NCI-H526 (cell line): ENCODE results near the gene CEP97.

ENCODE experiments used
- DNase-seq, 2 experiments: peaks; one replicate each; lab custom pipeline; 2025; lab: John Stamatoyannopoulos, UW

Gene CEP97

GRCh38 chr3:101778385-101779046, 54.1 kb downstream of the CEP97 start:
- DNase-seq = no peak

GRCh38 chr3:101779047-101779821, 54.8 kb downstream of the CEP97 start, which contains the start of gene NXPE3:
Gene NXPE3, plus strand, starts transcription at chr3:101779211. Its CDS starts 6,386 bp downstream, at chr3:101785597.
- peak; percentile 70 to 89 for DNase-seq

GRCh38 chr3:101779822-101780381, 55.5 kb downstream of the CEP97 start:
- no peak for DNase-seq

- DNase-seq = no peak
These were observed 56.2 kb downstream of the CEP97 start for GRCh38 chr3:101780661-101781060.

GRCh38 chr3:101781166-101781565, 56.8 kb downstream of the CEP97 start:
- no peak for DNase-seq

- DNase-seq = no peak
These were observed 60.6 kb downstream of the CEP97 start for GRCh38 chr3:101784855-101785613.

GRCh38 chr3:101791778-101792177, 67.4 kb downstream of the CEP97 start:
- no peak for DNase-seq

GRCh38 chr3:101796077-101796680, 71.8 kb downstream of the CEP97 start:
- no peak for DNase-seq

- DNase-seq = no peak
These were observed 76.8 kb downstream of the CEP97 start for GRCh38 chr3:101801174-101801573.

GRCh38 chr3:101802179-101802578, 77.8 kb downstream of the CEP97 start:
- no peak for DNase-seq

- peak; percentile 47 to 84 for DNase-seq
These were observed 78.9 kb downstream of the CEP97 start for GRCh38 chr3:101803173-101803782.

GRCh38 chr3:101803939-101804338, 79.5 kb downstream of the CEP97 start:
- no peak for DNase-seq

- no peak for DNase-seq
These were observed 82.1 kb downstream of the CEP97 start for GRCh38 chr3:101806491-101806890.

- no peak for DNase-seq
These were observed 83.5 kb downstream of the CEP97 start for GRCh38 chr3:101807888-101808287.

- DNase-seq = peak in 1 of 2 experiments; percentile 41
These were observed 85.0 kb downstream of the CEP97 start for GRCh38 chr3:101809178-101810021.

- no peak for DNase-seq
These were observed 85.6 kb downstream of the CEP97 start for GRCh38 chr3:101810022-101810418.

GRCh38 chr3:101811875-101812274, 87.5 kb downstream of the CEP97 start:
- no peak for DNase-seq

GRCh38 chr3:101812895-101813294, 88.5 kb downstream of the CEP97 start:
- no peak for DNase-seq

- peak; percentile 1 to 32 for DNase-seq
These were observed 89.5 kb downstream of the CEP97 start for GRCh38 chr3:101813817-101814440.

- DNase-seq = no peak
These were observed 90.4 kb downstream of the CEP97 start for GRCh38 chr3:101814835-101815234.
